HG03571 (cell line): ENCODE measurements around the gene AGPAT1.
"Not testable (repeated sequence)": the region's sequence is repeated elsewhere in the genome, so short reads cannot be mapped to it uniquely, and the experiment has no call there.

Source experiments
- ATAC-seq: cut with Tn5 transposase; IDR thresholded peaks from one replicate; pipeline ENCODE4 v1.9.1; 2021; ENCODE audit not compliant: unreplicated experiment

Gene AGPAT1

DNA sequence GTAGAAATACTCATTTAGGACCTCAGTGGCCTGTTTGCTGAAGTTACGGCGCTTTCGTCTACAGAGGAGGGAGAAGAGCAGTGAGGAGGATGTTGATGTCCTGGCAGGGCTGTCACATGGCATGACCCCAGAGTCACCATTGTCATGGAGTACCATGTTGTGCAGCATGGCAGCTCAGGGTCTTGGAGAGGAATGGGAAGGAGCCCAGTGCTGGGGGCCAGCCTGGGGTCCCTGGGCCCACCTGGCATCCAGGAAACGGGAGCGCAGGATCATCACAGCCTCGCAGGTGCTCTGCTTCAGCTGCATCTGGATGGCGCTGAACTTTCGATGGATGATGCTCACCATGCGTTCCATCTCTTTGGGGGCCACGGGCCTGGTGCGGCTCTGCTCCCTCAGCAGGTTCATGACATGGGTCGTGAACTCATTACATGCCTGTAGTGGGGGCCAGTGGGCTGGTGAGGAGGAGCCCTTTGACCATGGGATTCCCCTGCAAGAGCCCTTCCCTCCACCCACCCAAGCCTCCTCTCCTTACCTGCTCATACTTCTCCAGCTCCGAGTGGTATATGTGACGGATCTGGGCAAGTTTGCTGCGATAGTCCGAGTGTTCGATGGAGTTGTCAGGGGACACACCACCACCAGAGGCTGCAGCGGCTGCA, 12.0 kb upstream of the AGPAT1 start:
- ATAC-seq, result not testable (repeated sequence)

DNA sequence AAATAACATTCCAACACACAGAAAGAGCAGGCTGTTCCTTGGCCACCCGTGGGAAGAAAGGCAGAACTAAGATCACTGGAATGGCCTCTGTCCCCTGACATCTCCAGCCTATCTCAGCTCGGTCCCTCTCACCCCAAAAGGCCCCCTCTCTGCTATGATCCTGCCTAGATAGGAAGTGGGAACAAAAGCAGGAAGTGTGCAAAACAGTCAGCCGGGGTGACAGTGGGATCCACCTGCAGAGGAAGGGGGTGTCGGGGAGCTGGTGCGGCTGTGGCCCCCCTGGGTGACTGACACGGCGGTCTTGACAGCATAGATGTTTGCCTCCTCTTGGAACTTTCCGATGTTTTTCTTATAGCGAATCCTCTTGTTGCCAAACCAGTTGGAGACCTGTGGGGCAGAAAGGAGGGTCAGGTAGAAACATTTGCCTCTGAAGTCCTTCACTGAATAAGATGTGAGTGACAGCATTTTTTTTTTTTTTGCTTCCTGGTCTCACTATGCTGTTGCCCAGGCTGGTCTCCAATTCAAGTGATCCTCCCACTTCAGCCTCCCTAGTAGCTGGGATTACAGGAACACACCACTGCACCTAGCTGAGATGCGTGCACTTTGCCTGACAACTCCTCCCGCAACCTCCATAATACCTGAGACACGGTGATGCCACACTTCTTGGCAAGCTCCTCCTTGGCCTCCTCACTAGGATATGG, 11.3 kb upstream of the AGPAT1 start:
- ATAC-seq, result no peak

DNA sequence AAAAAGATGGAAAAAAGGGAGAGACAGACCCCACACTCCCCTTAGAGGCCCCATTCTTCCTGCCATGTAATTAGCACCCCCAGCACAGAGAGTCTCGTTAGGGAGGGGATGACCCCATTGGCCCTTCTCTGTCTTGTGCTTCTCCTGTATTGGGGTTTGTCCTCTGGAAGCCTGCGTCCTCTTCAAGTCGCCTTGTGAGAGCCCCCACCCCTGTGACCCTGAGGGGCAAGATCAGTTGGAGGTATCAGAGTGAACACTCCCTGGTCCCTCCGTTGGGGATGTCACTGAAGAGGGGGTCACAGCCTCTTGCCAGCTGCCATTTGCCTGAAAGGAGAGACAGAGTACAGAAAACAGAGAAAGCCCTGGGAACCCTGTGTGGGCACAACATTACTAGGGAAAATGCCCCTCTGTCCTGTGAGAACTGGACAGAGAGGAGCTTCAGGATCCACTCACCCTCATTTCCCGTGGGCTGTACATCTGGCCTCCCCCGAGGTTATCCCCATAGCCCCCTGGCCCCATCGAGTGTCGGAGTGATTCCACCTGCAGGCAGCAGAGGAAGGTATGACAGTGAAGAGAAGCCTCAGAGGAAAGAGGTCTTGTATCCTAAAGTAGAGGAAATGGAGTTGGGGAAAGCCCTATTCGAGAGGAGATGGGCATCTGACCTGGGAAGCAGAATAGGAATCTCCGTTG, 10.4 kb upstream of the AGPAT1 start:
- not testable (repeated sequence) for ATAC-seq

DNA sequence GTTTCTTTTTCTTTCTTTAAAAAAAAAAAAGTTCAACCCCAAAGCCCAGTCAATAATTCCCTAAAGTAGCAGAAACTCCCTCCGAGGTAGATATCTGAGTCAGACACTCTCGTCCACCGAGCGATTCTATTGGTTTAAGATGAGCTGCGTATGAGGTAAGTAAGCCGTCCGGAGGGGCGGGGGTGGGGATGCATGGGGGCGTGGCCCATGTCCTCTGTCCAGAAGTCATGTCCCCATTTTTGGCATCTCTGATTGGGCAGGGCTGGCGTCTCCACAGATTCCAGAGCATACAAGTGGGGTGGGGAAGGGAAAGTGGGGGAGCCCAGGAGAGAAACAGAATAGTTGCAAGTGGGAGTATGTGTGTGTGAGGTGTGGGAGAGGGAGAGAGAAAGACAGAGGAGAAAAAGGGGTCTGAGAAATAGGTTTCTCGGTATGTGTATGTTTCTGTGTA, 9.8 kb upstream of the AGPAT1 start:
- not testable (repeated sequence) for ATAC-seq

DNA sequence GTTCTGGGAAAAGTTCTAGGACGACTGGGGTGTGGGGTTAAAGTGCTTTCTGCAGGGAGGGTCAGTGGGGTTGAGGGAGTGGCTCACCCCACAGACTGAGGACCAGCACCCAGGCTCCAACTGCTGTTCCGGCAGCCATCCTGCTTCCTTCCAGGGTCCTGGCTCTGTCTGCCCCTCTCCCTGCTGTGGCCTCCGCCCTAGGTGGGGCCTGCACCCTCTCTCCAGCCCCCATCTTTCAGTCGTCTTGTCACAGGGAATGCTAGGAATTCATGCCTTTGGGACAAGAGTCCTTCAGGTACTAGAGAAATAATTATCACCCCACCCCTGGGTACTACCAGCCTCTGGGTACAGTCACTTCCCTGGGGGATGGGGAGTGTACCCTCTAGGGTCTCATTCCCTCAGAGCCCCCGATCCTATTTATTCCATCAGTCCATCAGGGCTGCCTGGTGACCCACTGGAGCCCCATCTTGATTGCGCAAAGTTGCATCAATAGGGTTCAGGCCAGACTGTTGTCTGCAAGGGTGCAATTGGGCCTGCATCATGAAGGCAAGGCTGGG, 8.3 kb upstream of the AGPAT1 start, which contains the start of gene AGER:
TSS of gene AGER (minus strand) at position 170 of the 557 bp plus-strand sequence. CDS start at position 139, 31 bp downstream.
- ATAC-seq, result no peak

DNA sequence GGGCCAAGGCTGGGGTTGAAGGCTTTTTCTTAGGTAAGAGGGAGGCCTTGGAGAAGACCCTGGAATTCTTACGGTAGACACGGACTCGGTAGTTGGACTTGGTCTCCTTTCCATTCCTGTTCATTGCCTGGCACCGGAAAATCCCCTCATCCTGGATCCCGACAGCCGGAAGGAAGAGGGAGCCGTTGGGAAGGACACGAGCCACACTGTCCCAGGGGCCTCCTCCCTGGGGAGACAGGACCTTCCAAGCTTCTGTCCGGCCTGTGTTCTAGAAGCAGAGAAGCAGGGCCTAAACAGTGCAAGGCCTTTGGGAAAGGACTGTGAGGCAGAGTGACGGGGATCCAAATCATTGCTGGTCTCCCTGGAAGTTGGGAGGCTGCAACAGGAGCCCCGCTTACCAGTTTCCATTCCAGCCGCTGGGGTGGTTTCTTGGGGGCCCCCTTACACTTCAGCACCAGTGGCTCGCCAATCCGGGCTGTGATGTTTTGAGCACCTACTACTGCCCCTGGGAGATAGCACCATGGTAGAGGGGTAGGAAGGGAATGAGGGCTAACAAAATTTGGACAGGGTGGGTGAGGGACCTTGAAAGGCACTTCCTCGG, 7.7 kb upstream of the AGPAT1 start:
- no peak for ATAC-seq

DNA sequence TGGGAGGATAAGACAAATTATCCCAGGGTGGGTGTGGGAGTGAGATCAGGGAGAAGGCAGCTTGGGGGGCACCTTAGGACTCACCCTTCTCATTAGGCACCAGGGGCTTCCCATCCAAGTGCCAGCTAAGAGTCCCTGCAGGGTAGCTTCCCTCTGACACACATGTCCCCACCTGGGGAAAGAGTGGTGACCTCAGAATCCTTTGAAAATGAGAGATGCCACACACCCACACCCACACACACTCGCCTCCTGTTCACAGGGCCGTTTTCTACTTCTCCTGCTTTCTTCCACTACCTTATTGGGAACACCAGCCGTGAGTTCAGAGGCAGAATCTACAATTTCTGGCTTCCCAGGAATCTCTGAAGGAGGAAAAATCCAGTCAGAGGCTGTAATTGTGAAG, 7.1 kb upstream of the AGPAT1 start:
- no peak for ATAC-seq

DNA sequence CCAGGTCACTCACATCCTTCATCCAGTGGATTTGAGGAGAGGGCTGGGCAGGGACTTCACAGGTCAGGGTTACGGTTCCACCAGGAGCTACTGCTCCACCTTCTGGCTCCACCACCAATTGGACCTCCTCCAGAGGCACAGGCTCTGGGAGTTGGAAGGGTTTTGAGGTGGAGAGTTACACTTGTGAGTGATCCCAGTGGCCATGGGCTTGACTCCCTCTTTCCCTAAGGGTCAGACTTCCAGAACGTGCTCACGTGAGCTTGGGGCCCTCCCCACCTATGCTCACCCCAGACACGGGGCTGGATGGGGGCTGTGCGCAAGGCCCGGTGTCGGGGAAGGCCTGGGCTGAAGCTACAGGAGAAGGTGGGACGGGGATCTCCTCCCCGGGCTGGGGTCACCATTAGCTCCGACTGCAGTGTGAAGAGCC, 6.7 kb upstream of the AGPAT1 start:
- no peak for ATAC-seq

DNA sequence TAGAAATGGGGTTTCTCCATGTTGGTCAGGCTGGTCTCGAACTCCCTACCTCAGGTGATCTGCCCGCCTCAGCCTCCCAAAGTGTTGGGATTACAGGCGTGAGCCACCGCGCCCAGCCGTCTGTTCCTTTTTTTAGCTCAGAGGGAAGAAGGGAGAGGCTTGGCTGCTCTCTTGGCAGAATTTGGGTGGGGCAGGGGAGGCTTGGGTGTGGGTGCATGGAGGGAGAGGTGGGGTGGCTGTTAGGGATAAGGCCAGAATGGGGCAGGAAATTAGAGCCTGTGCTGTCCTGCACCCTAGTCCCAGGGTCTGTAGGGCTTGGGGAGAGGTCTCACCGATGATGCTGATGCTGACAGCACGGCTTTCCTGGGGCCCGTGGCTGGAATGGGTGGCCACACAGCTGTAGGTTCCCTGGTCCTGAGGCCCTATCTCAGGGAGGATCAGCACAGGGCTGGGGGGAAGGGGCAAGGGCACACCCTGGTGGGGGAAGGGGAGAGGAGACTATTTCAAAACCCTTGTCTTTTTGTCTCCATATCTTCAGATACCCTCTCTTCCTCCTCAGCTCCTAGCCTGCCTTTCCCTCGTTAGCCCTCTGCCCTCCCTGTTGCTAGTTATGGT, 6.1 kb upstream of the AGPAT1 start:
- no peak for ATAC-seq

DNA sequence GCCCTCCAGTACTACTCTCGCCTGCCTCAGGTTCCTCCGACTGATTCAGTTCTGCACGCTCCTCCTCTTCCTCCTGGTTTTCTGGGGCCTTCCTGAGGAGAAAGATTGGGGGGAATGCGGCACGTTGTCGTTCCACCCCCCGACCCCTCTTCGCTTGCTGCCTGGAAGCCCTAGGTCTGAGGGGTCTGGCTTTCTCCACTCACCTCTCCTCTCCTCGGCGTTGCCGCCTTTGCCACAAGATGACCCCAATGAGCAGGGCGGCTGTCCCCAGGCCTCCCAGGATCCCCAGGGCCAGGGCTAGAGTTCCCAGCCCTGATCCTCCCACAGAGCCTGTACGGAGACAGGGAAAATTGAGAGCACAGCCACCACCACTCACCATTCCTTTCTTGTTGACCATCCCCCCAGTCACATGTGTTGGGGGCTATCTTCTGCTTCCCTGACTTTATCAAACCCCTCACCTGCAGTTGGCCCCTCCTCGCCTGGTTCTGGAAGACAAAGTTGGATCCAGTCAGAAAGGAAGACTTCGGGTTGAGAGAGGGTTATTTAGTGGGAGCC, 5.3 kb upstream of the AGPAT1 start:
- no peak for ATAC-seq

DNA sequence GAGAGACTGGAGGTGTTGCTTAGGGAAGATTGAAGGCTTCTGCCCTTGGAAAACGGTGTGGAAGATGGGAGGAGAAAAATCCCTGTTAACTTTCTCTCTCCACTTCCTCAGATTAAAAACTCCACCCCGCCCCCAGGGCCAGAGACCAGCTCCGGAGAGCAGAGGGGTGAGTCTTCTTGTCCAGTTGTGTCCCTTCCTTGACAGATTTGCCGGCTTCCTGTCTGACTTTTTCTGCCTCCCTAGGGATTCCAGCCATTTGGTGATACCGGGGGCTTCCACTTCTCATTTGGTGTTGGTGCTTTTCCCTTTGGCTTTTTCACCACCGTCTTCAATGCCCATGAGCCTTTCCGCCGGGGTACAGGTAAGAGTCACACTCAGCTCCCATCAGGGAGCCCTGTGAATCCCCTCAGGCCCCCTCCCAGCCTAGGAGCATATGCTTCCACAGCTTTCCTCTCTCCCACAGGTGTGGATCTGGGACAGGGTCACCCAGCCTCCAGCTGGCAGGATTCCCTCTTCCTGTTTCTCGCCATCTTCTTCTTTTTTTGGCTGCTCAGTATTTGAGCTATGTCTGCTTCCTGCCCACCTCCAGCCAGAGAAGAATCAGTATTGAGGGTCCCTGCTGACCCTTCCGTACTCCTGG, 4.0 kb upstream of the AGPAT1 start:
- no peak for ATAC-seq

DNA sequence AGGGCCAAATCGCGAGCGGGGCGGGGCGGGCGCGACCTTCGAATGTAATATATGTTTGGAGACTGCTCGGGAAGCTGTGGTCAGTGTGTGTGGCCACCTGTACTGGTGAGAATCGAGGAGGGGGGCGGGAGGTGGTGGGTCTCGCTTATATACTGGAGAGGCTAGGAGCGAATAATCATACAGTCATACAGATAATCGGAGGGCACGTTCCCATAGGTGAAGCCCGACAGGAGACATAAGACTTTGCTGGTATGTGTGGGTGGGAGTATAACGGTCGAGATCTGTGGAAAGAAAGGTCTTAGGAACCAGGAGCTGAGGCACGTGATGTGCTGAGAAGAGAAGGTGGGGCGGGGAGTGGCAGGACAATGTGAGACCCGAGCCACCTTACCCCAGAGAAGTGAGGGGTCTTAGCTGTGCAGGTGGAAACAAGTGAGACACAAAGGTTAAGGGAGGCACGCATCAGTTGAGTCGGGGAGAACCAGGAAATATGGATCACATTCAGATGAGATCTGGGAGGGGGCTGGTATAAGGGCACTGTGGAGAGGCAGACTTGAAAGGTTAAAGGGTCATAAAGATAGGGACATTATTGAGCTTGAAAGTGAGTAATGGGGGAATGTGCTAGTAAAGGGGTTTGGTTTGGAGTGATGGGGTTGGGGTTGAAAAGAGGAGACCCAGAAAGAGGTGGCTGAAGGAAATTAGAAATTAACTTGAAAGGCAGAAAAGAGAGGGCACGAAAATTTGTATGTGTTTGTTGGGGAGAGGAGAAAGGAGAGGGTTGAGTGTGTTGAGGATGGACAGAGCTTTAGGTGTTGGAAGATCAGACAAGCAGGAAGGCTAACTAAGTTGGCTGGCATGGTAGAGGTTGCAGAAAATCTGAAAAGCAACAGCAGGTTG, 2.9 kb upstream of the AGPAT1 start:
- ATAC-seq, result no peak

DNA sequence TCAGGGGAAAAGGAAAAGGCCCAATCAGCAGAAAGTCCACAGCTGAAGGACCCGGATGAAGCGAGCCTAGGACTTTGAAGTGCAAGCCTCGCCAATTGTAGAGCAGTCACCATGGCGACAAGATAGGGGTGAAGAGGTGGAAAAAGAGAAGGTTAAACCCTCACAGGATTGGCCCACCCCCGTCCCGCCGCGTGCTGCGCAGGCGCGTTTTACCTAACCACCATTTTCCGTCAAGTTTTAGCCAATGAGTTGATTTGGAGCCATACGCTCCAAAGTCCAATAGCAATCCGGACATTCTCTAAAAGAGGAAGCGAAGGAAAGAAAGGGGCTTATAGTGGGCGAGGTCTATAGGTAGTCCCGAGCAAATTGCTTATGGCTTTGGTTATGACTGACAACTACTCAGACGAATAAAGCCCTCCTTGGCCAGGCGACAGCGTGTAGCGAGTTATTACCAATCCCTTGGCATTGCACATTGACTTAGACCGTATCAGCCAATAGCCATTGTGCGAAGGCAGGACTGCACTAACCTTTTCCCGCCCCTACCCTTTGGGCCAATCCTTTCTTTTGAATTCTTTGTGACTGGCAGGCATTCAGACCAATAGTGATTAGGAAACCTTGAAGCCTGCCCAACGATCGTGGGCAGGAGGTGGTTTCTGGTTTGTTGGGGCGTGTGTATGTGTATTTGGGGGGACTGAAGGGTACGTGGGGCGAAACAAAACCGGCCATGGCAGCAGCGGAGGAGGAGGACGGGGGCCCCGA, 2.1 kb upstream of the AGPAT1 start, which contains the start of gene RNF5:
TSS of gene RNF5 (plus strand) at position 618 of the 759 bp plus-strand sequence. CDS start at position 725, 107 bp downstream.
- ATAC-seq, result peak; percentile 66

DNA sequence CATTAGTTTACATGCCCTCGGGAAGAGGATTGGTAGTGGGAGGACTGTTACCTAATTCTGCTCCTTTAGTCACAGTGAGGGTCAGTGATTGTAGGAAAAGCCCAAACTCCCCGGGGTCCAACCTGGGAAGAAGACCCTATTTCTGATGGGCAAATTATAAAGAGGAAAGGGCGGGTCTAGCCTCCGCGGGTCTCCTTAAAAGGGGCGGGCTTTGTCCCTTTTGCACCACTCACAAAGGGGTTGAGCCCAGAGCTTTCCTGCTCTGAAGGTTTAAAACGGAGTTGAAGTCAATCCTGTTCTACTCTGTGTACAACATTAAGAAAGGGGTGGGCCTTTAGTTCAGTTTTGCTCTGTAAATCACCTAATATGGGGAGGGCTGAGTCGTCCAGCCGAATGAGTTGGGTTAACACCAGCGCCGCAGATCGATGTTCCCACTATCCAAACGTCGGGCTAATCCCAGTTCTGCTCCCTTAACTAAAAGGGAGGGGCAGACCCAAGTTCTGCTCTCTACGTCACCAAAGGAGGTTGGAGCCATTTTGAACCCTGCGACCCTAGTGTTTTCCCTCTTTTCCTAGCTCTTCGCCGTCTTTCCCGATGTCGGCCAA, 1.4 kb upstream of the AGPAT1 start:
- ATAC-seq, result no peak

DNA sequence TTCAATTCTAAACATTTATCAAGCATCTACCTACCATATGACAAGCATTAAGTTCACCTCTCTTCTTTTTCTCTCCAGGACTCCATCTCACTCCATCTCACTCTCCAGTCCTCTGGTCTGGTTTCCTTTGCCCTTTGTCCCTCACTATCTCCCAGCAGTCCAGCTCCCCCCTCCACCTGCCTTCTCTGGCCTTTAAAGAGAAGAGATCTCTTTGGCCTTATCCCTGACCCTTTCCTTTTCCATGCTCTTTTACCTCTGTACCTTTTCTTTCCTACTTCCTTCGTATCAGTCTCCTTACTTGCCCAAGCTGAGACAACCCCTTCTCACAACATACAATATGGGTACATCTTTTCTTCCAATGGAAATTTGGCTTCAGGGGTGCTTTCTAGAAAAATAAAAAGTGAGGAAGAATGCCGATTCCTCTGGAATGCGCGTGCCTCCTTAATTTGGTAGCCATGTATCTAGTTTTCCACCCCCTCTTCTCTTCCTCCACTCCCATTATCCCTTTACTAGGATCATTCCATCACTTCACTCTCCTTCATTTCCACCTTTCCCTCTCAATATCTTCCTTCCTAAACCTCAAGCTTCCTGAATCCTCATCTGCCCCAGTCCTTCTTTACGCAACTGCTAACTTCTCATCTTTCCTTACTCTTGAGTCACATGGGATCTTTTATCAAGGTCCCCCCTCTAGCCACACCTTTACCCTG, 745 bp upstream of the AGPAT1 start:
- no peak for ATAC-seq

DNA sequence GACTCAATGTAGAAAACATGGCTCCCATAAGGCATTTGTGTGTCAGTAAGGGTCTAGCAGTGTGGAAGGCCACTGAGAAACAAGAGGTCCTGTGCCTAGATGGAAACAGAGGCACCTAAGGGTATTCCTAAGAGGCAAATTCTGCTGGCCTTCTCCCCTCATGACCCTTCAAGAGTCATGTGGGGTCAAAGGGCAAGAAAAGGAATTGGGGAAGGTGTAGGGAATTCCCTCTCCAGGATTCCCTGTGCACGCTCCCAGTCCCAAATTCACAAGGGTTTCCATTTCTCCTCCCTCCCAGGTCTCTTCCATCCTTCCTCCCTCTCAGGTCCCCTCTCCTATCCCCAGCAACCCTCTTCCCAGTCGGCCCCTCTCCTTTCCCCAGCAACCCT, 568 bp downstream of the AGPAT1 start:
- no peak for ATAC-seq

DNA sequence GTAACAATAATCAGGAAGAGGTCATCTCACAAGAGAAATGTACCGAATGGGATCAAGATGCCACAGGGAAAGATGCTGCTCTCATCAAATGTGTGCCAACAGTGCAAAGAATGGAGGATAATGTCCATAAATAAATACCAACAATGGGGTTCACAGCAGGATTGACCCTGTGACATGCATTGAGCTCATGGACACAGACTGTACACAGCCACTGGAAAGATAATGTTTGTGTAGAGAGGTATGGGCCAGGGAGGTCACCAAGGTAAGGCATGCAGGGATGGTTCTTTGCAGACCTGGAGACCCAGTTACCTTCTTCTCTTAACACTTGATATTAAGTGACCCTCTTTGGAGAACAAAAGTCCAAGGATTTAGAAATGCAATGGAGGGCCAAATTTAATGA, 1.5 kb downstream of the AGPAT1 start:
- ATAC-seq, result no peak
